ENCODE results near the gene RPS25. TPM values are rescaled to one million over a fixed set of nuclear protein-coding genes. Genes with fewer than 3 reads are reported as not detected.

Gene RPS25
- total and polyA plus RNA-seq, 10 of the 15 experiments (the other 5 are each of a cell fraction or from before 2014, with no cell fraction given): 886 to 3,746 (median 3,066) TPM

- TF ChIP-seq BMI1 (IDR thresholded peaks at IDR 0.05; ENCODE audit: borderline replicate concordance) (no peak), ZNF207 (IDR thresholded peaks at IDR 0.05; ENCODE audit: borderline replicate concordance) (no peak), POLR2AphosphoS2 (IDR thresholded peaks at IDR 0.05; ENCODE audit: low read depth, low read length) (no peak), TCF12 (IDR thresholded peaks at IDR 0.05; ENCODE audit: low read depth, low read length) (peak; percentile 76), HDAC2 (IDR thresholded peaks at IDR 0.05) (no peak)
These were observed 38.4 kb upstream of the RPS25 start (continued) for GRCh38 chr11:119056421-119056999.

GRCh38 chr11:119055901-119056300 lies 37.8 kb upstream of the RPS25 start:
- DNase-seq (ENCODE audit: low read depth, low spot score) (no peak), FAIRE-seq (no peak), ATAC-seq (peak; percentile 20)
- ChIA-PET CTCF (interaction anchor here (0.8 to 3.2 kb wide), 16 partner anchors 12 to 227 kb away, joined by 3 to 16 read pairs (median 5); partner anchors contain the start of genes C2CD2L, HMBS, RPS25 and SLC37A4), RAD21 (ENCODE audit: unreplicated experiment) (interaction anchor here (0.9 to 2.4 kb wide), 5 partner anchors 12 to 282 kb away, joined by 4 to 9 read pairs (median 6); partner anchors contain the start of genes HMBS and VPS11), SMC1A (ENCODE audit: uncharacterized antibody, unreplicated experiment) (interaction anchor here (0.7 to 1.5 kb wide), 3 partner anchors 11 to 44 kb away, joined by 3 to 6 read pairs (median 3); partner anchors contain the start of gene VPS11), POLR2A (interaction anchor here (0.6 to 2.7 kb wide), 16 partner anchors 8 to 237 kb away, joined by 3 to 14 read pairs (median 6); partner anchors contain the start of genes C2CD2L, CENATAC, DPAGT1 and HINFP)
- Histone ChIP-seq H3K9me3 (replicated peaks; ENCODE audit: control insufficient read depth, insufficient read depth, low read length) (no peaks in the 10 kb centered on the region), H4K20me1 (ENCODE audit: control insufficient read depth, insufficient read depth) (no peaks in the 10 kb centered on the region), H3K4me2 (ENCODE audit: control insufficient read depth, insufficient read depth) (peak overlapping the region; percentile 26), H3K27ac (ENCODE audit: control insufficient read depth, insufficient read depth) (peak overlapping the region; percentile 59), H3K27me3 (replicated peaks in 1 of 2; ENCODE audit: control insufficient read depth in 2 of 2, insufficient read depth in 2 of 2, low read length in 1 of 2) (no peaks in the 10 kb centered on the region), H2AFZ (ENCODE audit: control insufficient read depth, low read depth, low read length) (no peak overlapping the region), H3K4me1 (ENCODE audit: control insufficient read depth, insufficient read depth, low read length) (peaks cover 24% of the 10 kb centered on the region), H3K9ac (ENCODE audit: control insufficient read depth, insufficient read depth, low read length) (peak overlapping the region; percentile 85), H3K79me2 (ENCODE audit: control insufficient read depth, insufficient read depth, low read length) (peaks cover 43% of the 10 kb centered on the region), H3K4me3 (peak overlapping the region; percentile 85), H3K36me3 (ENCODE audit: control insufficient read depth in 2 of 2, insufficient read depth in 2 of 2, low read length in 1 of 2) (peaks cover 15 to 21% of the 10 kb centered on the region in 2 experiments)
- under 1% methylated on average over 6 of the region's 6 CpGs for WGBS (ENCODE audit: insufficient coverage, insufficient replicate concordance, low lambda C conversion rate, missing lambda C conversion rate)
- intact Hi-C loops (cut with micrococcal nuclease; ENCODE audit: unreplicated experiment) (loop anchor here (2.0 kb wide), 2 partner anchors 37 to 39 kb away; partner anchors contain the start of genes RPS25 and TRAPPC4), in situ Hi-C loops (cut with MboI) (no loop called here)
- peak; percentile 16 to 44 (median 32); a peak in 3 of 6 replicates for TF ChIP-seq CTCF (IDR thresholded peaks at IDR 0.05 in 2 of 3, conservative IDR thresholded peaks at IDR 0.05 in 1 of 3; ENCODE audit: control insufficient read depth in 2 of 3, extremely low read depth in 1 of 3, insufficient read depth in 1 of 3, low read depth in 3 of 3, low read length in 3 of 3)
- no peak for TF ChIP-seq DPF2 (IDR thresholded peaks at IDR 0.05)
- BruUV-seq (replicated peaks): no TSS peak
